WTC11 (cell line): Measurements from ENCODE around the gene GNG8. TPM values are rescaled to one million over a fixed set of nuclear protein-coding genes. Genes with fewer than 3 reads are reported as not detected.

Source experiments
- ATAC-seq: fragments of 200-7000 bp; cut with Tn5 transposase; 2 replicates; pipeline ENCODE4 v1.10.0; 2021; ENCODE audit warnings: mild to moderate bottlenecking, moderate library complexity
- CTCF ChIA-PET: fragments of 300-600 bp; sonication (Branson Sonifier 250); formaldehyde crosslinking; loops from one replicate; lab custom pipeline; 2021; ENCODE audit warnings: antibody characterized with exemption; lab: Charles Lee
- POLR2A ChIA-PET: fragments of 350-600 bp; sonication (Branson Sonifier 250); formaldehyde crosslinking; loops from one replicate; lab custom pipeline; 2021; ENCODE audit warnings: antibody characterized with exemption; lab: Charles Lee
- DNase-seq: peaks from one replicate; pipeline ENCODE4 v3.0.0; 2021; ENCODE audit warnings: low spot score
- H3K27ac Mint-ChIP-seq: 2 replicates; pipeline ENCODE4 v1.8.0; 2021; ENCODE audit warnings: mixed read lengths
- H3K27me3 Mint-ChIP-seq: 2 replicates; pipeline ENCODE4 v1.8.0; 2021; ENCODE audit warnings: low read depth, mild to moderate bottlenecking, moderate library complexity, mixed read lengths
- H3K36me3 Mint-ChIP-seq: 2 replicates; pipeline ENCODE4 v1.8.0; 2021; ENCODE audit warnings: mixed read lengths
- H3K4me1 Mint-ChIP-seq: 2 replicates; pipeline ENCODE4 v1.8.0; 2022; ENCODE audit warnings: mixed read lengths
- H3K4me3 Mint-ChIP-seq: 2 replicates; pipeline ENCODE4 v1.8.0; 2021; ENCODE audit warnings: mild to moderate bottlenecking, moderate library complexity, mixed read lengths
- H3K9me3 Mint-ChIP-seq: 2 replicates; pipeline ENCODE4 v1.8.0; 2021; ENCODE audit warnings: mixed read lengths
- ARID4B ChIP-seq: sonication (generic); formaldehyde crosslinking; IDR thresholded peaks from 2 replicates; pipeline ENCODE4 v1.8.0; 2023; ENCODE audit warnings: missing genetic modification reagents, mild to moderate bottlenecking, borderline replicate concordance
- ATF2 ChIP-seq: sonication (generic); formaldehyde crosslinking; IDR thresholded peaks from 2 replicates; pipeline ENCODE4 v1.8.1; 2022; ENCODE audit warnings: low read depth, missing genetic modification reagents, borderline replicate concordance
- ATF3 ChIP-seq: sonication (generic); formaldehyde crosslinking; conservative IDR thresholded peaks from 2 replicates; pipeline ENCODE4 v1.8.1; 2022; ENCODE audit warnings: mild to moderate bottlenecking, missing genetic modification reagents
- CREB1 ChIP-seq: sonication (generic); formaldehyde crosslinking; IDR thresholded peaks from 2 replicates; pipeline ENCODE4 v1.8.0; 2023; ENCODE audit warnings: mild to moderate bottlenecking, missing genetic modification reagents
- ERG ChIP-seq: fragments of 250-450 bp; sonication (Bioruptor Pico); IDR thresholded peaks from 2 replicates; pipeline ENCODE4 v1.8.0; 2021; ENCODE audit warnings: mild to moderate bottlenecking
- FOXJ3 ChIP-seq: sonication (generic); formaldehyde crosslinking; IDR thresholded peaks from 2 replicates; pipeline ENCODE4 v1.9.0; 2021; ENCODE audit warnings: missing genetic modification reagents, mild to moderate bottlenecking, borderline replicate concordance
- IRF1 ChIP-seq: sonication (generic); formaldehyde crosslinking; IDR thresholded peaks from 2 replicates; pipeline ENCODE4 v1.8.0; 2023; ENCODE audit warnings: missing genetic modification reagents
- PRRX2 ChIP-seq: fragments of 250-450 bp; sonication (Bioruptor Pico); IDR thresholded peaks from 2 replicates; pipeline ENCODE4 v1.8.0; 2021; ENCODE audit warnings: mild to moderate bottlenecking
- TEAD1 ChIP-seq: sonication (generic); formaldehyde crosslinking; IDR thresholded peaks from 2 replicates; pipeline ENCODE4 v1.8.0; 2022; ENCODE audit warnings: mild to moderate bottlenecking, missing genetic modification reagents
- ZBTB21 ChIP-seq: sonication (generic); formaldehyde crosslinking; IDR thresholded peaks from 2 replicates; pipeline ENCODE4 v1.8.1; 2023; ENCODE audit warnings: mild to moderate bottlenecking, missing genetic modification reagents, borderline replicate concordance
- ZNF138 ChIP-seq: sonication (generic); formaldehyde crosslinking; conservative IDR thresholded peaks from 2 replicates; pipeline ENCODE4 v1.8.1; 2022; ENCODE audit warnings: mild to moderate bottlenecking, moderate library complexity, missing genetic modification reagents
- ZNF232 ChIP-seq: sonication (generic); formaldehyde crosslinking; IDR thresholded peaks from 2 replicates; pipeline ENCODE4 v1.8.0; 2022; ENCODE audit warnings: mild to moderate bottlenecking, missing genetic modification reagents
- ZNF396 ChIP-seq: fragments of 250-450 bp; sonication (Bioruptor Pico); IDR thresholded peaks from 2 replicates; pipeline ENCODE4 v1.8.0; 2021; ENCODE audit warnings: mild to moderate bottlenecking, moderate library complexity, borderline replicate concordance
- ZNF512 ChIP-seq: sonication (generic); formaldehyde crosslinking; IDR thresholded peaks from 2 replicates; pipeline ENCODE4 v1.8.1; 2022; ENCODE audit warnings: missing genetic modification reagents, borderline replicate concordance
- total RNA-seq: library from RNA; stranded (reverse); gene quantifications from 3 replicates; pipeline ENCODE4 v1.2.3, GENCODE V29; 2021

Gene GNG8
- total RNA-seq, 1 experiment from 2014 or later: not detected

GRCh38 chr19:46591870-46592269, 44.1 kb downstream of the GNG8 start:
- H3K27me3 Mint-ChIP-seq: no peaks in the 10 kb centered on the region; the same call in 1 of the 2 replicates
- H3K4me1 Mint-ChIP-seq: no peaks in the 10 kb centered on the region
- no peak for DNase-seq
- POLR2A ChIA-PET: no interaction called here
- CTCF ChIA-PET: interaction anchor here (0.6 kb wide), 1 partner anchor 20 kb away, joined by 3 read pairs; no protein-coding TSS in a partner anchor
- TF ChIP-seq CREB1 (no peak), ATF3 (CRISPR knock-in tag) (no peak), ERG (CRISPR knock-in tag) (no peak), ZNF396 (CRISPR knock-in tag) (no peak), ZBTB21 (CRISPR knock-in tag) (no peak), ARID4B (CRISPR knock-in tag) (no peak), FOXJ3 (no peak), ZNF138 (CRISPR knock-in tag) (no peak), IRF1 (CRISPR knock-in tag) (no peak), PRRX2 (CRISPR knock-in tag) (no peak), ZNF512 (CRISPR knock-in tag) (no peak)
- H3K27ac Mint-ChIP-seq: no peak overlapping the region
- H3K4me3 Mint-ChIP-seq: no peak overlapping the region
- H3K36me3 Mint-ChIP-seq: no peaks in the 10 kb centered on the region
- no peak for ATAC-seq
- H3K9me3 Mint-ChIP-seq: peaks cover 8% of the 10 kb centered on the region

- ChIA-PET CTCF (no interaction called here), POLR2A (no interaction called here)
- Mint-ChIP-seq H3K9me3 (peaks cover 12% of the 10 kb centered on the region), H3K27me3 (no peaks in the 10 kb centered on the region; the same call in 1 of the 2 replicates), H3K4me3 (no peak overlapping the region), H3K4me1 (no peaks in the 10 kb centered on the region), H3K27ac (no peak overlapping the region), H3K36me3 (no peaks in the 10 kb centered on the region)
- TF ChIP-seq TEAD1 (CRISPR knock-in tag): no peak
- no peak for TF ChIP-seq ZNF232
- TF ChIP-seq ATF2 (CRISPR knock-in tag): no peak
- ATAC-seq (no peak), DNase-seq (no peak)
Observed at GRCh38 chr19:46591254-46591653, 44.7 kb downstream of the GNG8 start.
